Naive B cell (primary cell): ENCODE measurements around the gene OAS3. TPM values are rescaled to one million over a fixed set of nuclear protein-coding genes. Genes with fewer than 3 reads are reported as not detected.

Experiments
- polyA plus RNA-seq, 6 donors: library from polyadenylated mRNA; unstranded; fragments of 300-500 nt; fragmentation: Illumina TruSeq; gene quantifications; one replicate each; pipeline ENCODE4 v1.2.3, GENCODE V29; 2021; ENCODE audit warnings: low read depth in 6 of 6

OAS3 gene
- polyA plus RNA-seq, 6 donors from 2014 or later, result 2.9 to 8.6 (median 6.9) TPM

Other genes starting within 250 kb of the OAS3 start
- under 1 TPM in 1 of 6 donors, not detected in 5; 0.27 TPM for gene RPH3A, start 146.7 kb upstream of the OAS3 start, polyA plus RNA-seq
- gene OAS1, start 31.5 kb upstream of the OAS3 start, polyA plus RNA-seq, result 100 to 1,000 TPM in 1 of 6 donors, 10 to 100 TPM in 5; 57.4 to 112 (median 74.5) TPM
- 10 to 100 TPM; 15.4 to 56.4 (median 37.2) TPM for gene OAS2, start 40.0 kb downstream of the OAS3 start, polyA plus RNA-seq
- gene DTX1, start 118.3 kb downstream of the OAS3 start, polyA plus RNA-seq, result 10 to 100 TPM in 3 of 6 donors, 1 to 10 TPM in 3; 1.9 to 16.8 (median 9.8) TPM
- under 1 TPM in 4 of 6 donors, not detected in 2; 0.17 to 0.48 (median 0.41) TPM for gene RASAL1, start 197.3 kb downstream of the OAS3 start, polyA plus RNA-seq
- gene CFAP73, start 211.2 kb downstream of the OAS3 start, polyA plus RNA-seq, result 1 to 10 TPM in 1 of 6 donors, not detected in 5; 1.2 TPM
- 10 to 100 TPM in 5 of 6 donors, 1 to 10 TPM in 1; 9.0 to 45.5 (median 25.4) TPM for gene DDX54, start 247.0 kb downstream of the OAS3 start, polyA plus RNA-seq
- 10 to 100 TPM; 21.0 to 31.9 (median 24.1) TPM for gene RITA1, start 247.2 kb downstream of the OAS3 start, polyA plus RNA-seq